CD4-positive, alpha-beta memory T cell (primary cell): ENCODE data around the gene ANKRD52. TPM values are rescaled to one million over a fixed set of nuclear protein-coding genes. Genes with fewer than 3 reads are reported as not detected.

ENCODE experiments used
- CTCF ChIA-PET: fragments of 350-600 bp; sonication (Branson Sonifier 250); formaldehyde crosslinking; loops from one replicate; lab custom pipeline; 2021; ENCODE audit warnings: inconsistent platforms; ENCODE audit not compliant: partially characterized antibody; lab: Charles Lee
- POLR2A ChIA-PET: fragments of 350-600 bp; sonication (Branson Sonifier 250); formaldehyde crosslinking; loops from one replicate; lab custom pipeline; 2021; ENCODE audit not compliant: partially characterized antibody; lab: Charles Lee
- DNase-seq, 5 donors: peaks; one replicate each; pipeline versions ENCODE4 v3.0.0 to v3.0.0-alpha.2; 2020 to 2022; ENCODE audit warnings: mixed read lengths in 1 of 5
- H3K27ac ChIP-seq: one replicate; pipeline ENCODE4 v1.7.0; 2013; ENCODE audit warnings: low read depth, low read length
- H3K27me3 ChIP-seq: 2 replicates; pipeline ENCODE4 v1.7.0; 2013; ENCODE audit warnings: mild to moderate bottlenecking, low read length, moderate library complexity; ENCODE audit not compliant: insufficient read depth
- H3K36me3 ChIP-seq: 2 replicates; pipeline ENCODE4 v1.7.0; 2013; ENCODE audit warnings: mild to moderate bottlenecking, low read length, moderate library complexity; ENCODE audit not compliant: insufficient read depth
- H3K4me1 ChIP-seq: 2 replicates; pipeline ENCODE4 v1.7.0; 2013; ENCODE audit warnings: mild to moderate bottlenecking, low read length, moderate library complexity; ENCODE audit not compliant: insufficient read depth
- H3K4me3 ChIP-seq, 2 donors: one replicate each; pipeline ENCODE4 v1.7.0; 2013; ENCODE audit warnings: low read length in 2 of 2, mild to moderate bottlenecking in 1 of 2
- H3K9me3 ChIP-seq, 2 donors: one replicate each; pipeline ENCODE4 v1.7.0; 2013; ENCODE audit warnings: low read length in 2 of 2, control low read depth in 1 of 2; ENCODE audit not compliant: control insufficient read depth in 1 of 2
- H3K27ac Mint-ChIP-seq, 7 donors: one replicate each; pipeline ENCODE4 v1.8.0; 2020 to 2021; ENCODE audit warnings: mixed read lengths in 7 of 7, mild to moderate bottlenecking in 6 of 7, inconsistent platforms in 3 of 7, moderate library complexity in 3 of 7
- H3K27me3 Mint-ChIP-seq, 2 donors: one replicate each; pipeline ENCODE4 v1.8.0; 2020 to 2021; ENCODE audit warnings: mixed read lengths in 2 of 2
- H3K36me3 Mint-ChIP-seq, 2 donors: one replicate each; pipeline ENCODE4 v1.8.0; 2020 to 2021; ENCODE audit warnings: mixed read lengths in 2 of 2, inconsistent platforms in 1 of 2, mild to moderate bottlenecking in 1 of 2
- H3K4me1 Mint-ChIP-seq, 4 donors: one replicate each; pipeline ENCODE4 v1.8.0; 2020 to 2021; ENCODE audit warnings: mixed read lengths in 4 of 4, mild to moderate bottlenecking in 1 of 4
- H3K4me3 Mint-ChIP-seq, 8 donors: one replicate each; pipeline ENCODE4 v1.8.0; 2020 to 2021; ENCODE audit warnings: mixed read lengths in 8 of 8, mild to moderate bottlenecking in 7 of 8, moderate library complexity in 6 of 8, inconsistent platforms in 3 of 8
- H3K9me3 Mint-ChIP-seq, 8 donors: one replicate each; pipeline ENCODE4 v1.8.0; 2020 to 2021; ENCODE audit warnings: mixed read lengths in 8 of 8, mild to moderate bottlenecking in 5 of 8, inconsistent platforms in 3 of 8, moderate library complexity in 1 of 8
- intact Hi-C: fragments of 100-400 bp; cut with micrococcal nuclease; formaldehyde crosslinking; loops from one replicate; pipeline ENCODE4 v1.15.1; 2023
- polyA plus RNA-seq, 2 donors: library from polyadenylated mRNA; unstranded; fragments of 300-500 nt; fragmentation: Illumina TruSeq; gene quantifications; one replicate each; pipeline ENCODE4 v1.2.3, GENCODE V29; 2021
- total RNA-seq, 2 experiments: library from RNA; stranded (reverse); gene quantifications; one replicate each; pipeline ENCODE4 v1.2.3, GENCODE V29; 2021

ANKRD52 gene
- total and polyA plus RNA-seq, 4 experiments from 2014 or later = 3.4 to 44.5 (median 34.6) TPM

GRCh38 chr12:56257071-56257470, 1.1 kb downstream of the ANKRD52 start:
- H3K36me3 ChIP-seq = peaks cover 35% of the 10 kb centered on the region
- H3K9me3 Mint-ChIP-seq = no peaks in the 10 kb centered on the region
- intact Hi-C loops = no loop called here
- peaks cover 21% of the 10 kb centered on the region for H3K4me1 ChIP-seq
- H3K27ac Mint-ChIP-seq = peak overlapping the region; percentile 48 to 83 (median 79)
- peak overlapping the region; percentile 8 to 85 for H3K4me3 ChIP-seq
- peak overlapping the region; percentile 81 for H3K27ac ChIP-seq
- CTCF ChIA-PET = interaction anchor here (1.3 to 5.5 kb wide), 4 partner anchors 11 to 207 kb away, joined by 6 to 36 read pairs (median 14); partner anchors contain the start of genes COQ10A, SMARCC2 and ZC3H10
- H3K27me3 Mint-ChIP-seq = no peaks in the 10 kb centered on the region
- POLR2A ChIA-PET = interaction anchor here (0.6 to 5.1 kb wide), 13 partner anchors 10 to 855 kb away, joined by 3 to 38 read pairs (median 6); partner anchors contain the start of genes CNPY2, COQ10A, IL23A and ORMDL2
- peaks cover 31 to 41% of the 10 kb centered on the region in 2 donors for H3K36me3 Mint-ChIP-seq
- H3K4me1 Mint-ChIP-seq = peaks cover 13 to 31% (median 19%) of the 10 kb centered on the region in 4 donors
- no peak for DNase-seq
- no peaks in the 10 kb centered on the region for H3K27me3 ChIP-seq
- no peaks in the 10 kb centered on the region for H3K9me3 ChIP-seq
- H3K4me3 Mint-ChIP-seq = peak overlapping the region; percentile 81 to 86 (median 83)

- ChIA-PET CTCF (interaction anchor here (1.3 to 5.5 kb wide), 5 partner anchors 11 to 208 kb away, joined by 3 to 36 read pairs (median 10); partner anchors contain the start of genes COQ10A, RNF41, SMARCC2 and ZC3H10), POLR2A (interaction anchor here (0.6 to 5.1 kb wide), 11 partner anchors 11 to 856 kb away, joined by 3 to 38 read pairs (median 4); partner anchors contain the start of genes CNPY2, COQ10A, ORMDL2 and RNF41)
- Histone ChIP-seq H3K36me3 (peaks cover 41% of the 10 kb centered on the region), H3K27me3 (no peaks in the 10 kb centered on the region), H3K4me1 (peaks cover 21% of the 10 kb centered on the region), H3K27ac (peak overlapping the region; percentile 81), H3K4me3 (no peak overlapping the region), H3K9me3 (no peaks in the 10 kb centered on the region)
- Mint-ChIP-seq H3K36me3 (peaks cover 35 to 47% of the 10 kb centered on the region in 2 donors), H3K27me3 (no peaks in the 10 kb centered on the region), H3K27ac (peak overlapping the region in 5 of 7 donors; percentile 32 to 83 (median 59)), H3K9me3 (no peaks in the 10 kb centered on the region), H3K4me1 (peaks cover 13 to 31% (median 18%) of the 10 kb centered on the region in 4 donors), H3K4me3 (peak overlapping the region; percentile 81 to 86 (median 83))
- intact Hi-C loops = no loop called here
- DNase-seq = no peak
Observed at GRCh38 chr12:56256326-56256960, 1.7 kb downstream of the ANKRD52 start.

GRCh38 chr12:56255671-56256070, 2.5 kb downstream of the ANKRD52 start:
- no peaks in the 10 kb centered on the region for H3K27me3 ChIP-seq
- POLR2A ChIA-PET = interaction anchor here (1.0 to 5.1 kb wide), 4 partner anchors 12 to 61 kb away, joined by 3 to 30 read pairs (median 6); partner anchors contain the start of genes CNPY2 and RNF41
- H3K4me3 ChIP-seq = no peak overlapping the region
- CTCF ChIA-PET = interaction anchor here (1.6 to 5.5 kb wide), 2 partner anchors 12 to 34 kb away, joined by 3 to 36 read pairs; partner anchors contain the start of genes COQ10A and RNF41
- H3K27me3 Mint-ChIP-seq = no peaks in the 10 kb centered on the region
- peak overlapping the region in 2 of 8 donors; percentile 1 to 44 for H3K4me3 Mint-ChIP-seq
- peak overlapping the region in 2 of 7 donors; percentile 32 to 37 for H3K27ac Mint-ChIP-seq
- H3K36me3 ChIP-seq = peaks cover 41% of the 10 kb centered on the region
- intact Hi-C loops = no loop called here
- peaks cover 13 to 27% (median 18%) of the 10 kb centered on the region in 4 donors for H3K4me1 Mint-ChIP-seq
- no peaks in the 10 kb centered on the region for H3K9me3 Mint-ChIP-seq
- H3K36me3 Mint-ChIP-seq = peaks cover 35 to 50% of the 10 kb centered on the region in 2 donors
- no peak overlapping the region for H3K27ac ChIP-seq
- peaks cover 21% of the 10 kb centered on the region for H3K4me1 ChIP-seq
- DNase-seq = no peak
- H3K9me3 ChIP-seq = no peaks in the 10 kb centered on the region

- H3K4me1 Mint-ChIP-seq = peaks cover 8 to 16% (median 13%) of the 10 kb centered on the region in 4 donors
- no peaks in the 10 kb centered on the region for H3K27me3 Mint-ChIP-seq
- no peaks in the 10 kb centered on the region for H3K9me3 ChIP-seq
- H3K27ac Mint-ChIP-seq = no peak overlapping the region
- CTCF ChIA-PET = interaction anchor here (1.1 kb wide), 1 partner anchor 13 kb away, joined by 3 read pairs; the partner anchor contains the start of gene COQ10A
- no peak overlapping the region for H3K4me3 Mint-ChIP-seq
- H3K36me3 Mint-ChIP-seq = peaks cover 40 to 56% of the 10 kb centered on the region in 2 donors
- no peak for DNase-seq
- H3K36me3 ChIP-seq = peaks cover 56% of the 10 kb centered on the region
- intact Hi-C loops = no loop called here
- H3K4me3 ChIP-seq = no peak overlapping the region
- no peak overlapping the region for H3K27ac ChIP-seq
- H3K27me3 ChIP-seq = no peaks in the 10 kb centered on the region
- H3K4me1 ChIP-seq = peaks cover 17% of the 10 kb centered on the region
- POLR2A ChIA-PET = interaction anchor here (0.9 to 1.1 kb wide), 2 partner anchors 32 to 133 kb away, joined by 3 read pairs; partner anchors contain the start of gene RNF41
- H3K9me3 Mint-ChIP-seq = no peaks in the 10 kb centered on the region
Observed at GRCh38 chr12:56253091-56253490, 5.1 kb downstream of the ANKRD52 start.

- Mint-ChIP-seq H3K4me1 (peaks cover 8 to 15% (median 13%) of the 10 kb centered on the region in 4 donors), H3K36me3 (peaks cover 42 to 59% of the 10 kb centered on the region in 2 donors), H3K4me3 (no peak overlapping the region), H3K27ac (peak overlapping the region in 1 of 7 donors; percentile 42), H3K27me3 (no peaks in the 10 kb centered on the region), H3K9me3 (no peaks in the 10 kb centered on the region)
- intact Hi-C loops = no loop called here
- no peak for DNase-seq
- Histone ChIP-seq H3K4me3 (no peak overlapping the region), H3K9me3 (no peaks in the 10 kb centered on the region), H3K27me3 (no peaks in the 10 kb centered on the region), H3K36me3 (peaks cover 61% of the 10 kb centered on the region), H3K27ac (no peak overlapping the region), H3K4me1 (peaks cover 17% of the 10 kb centered on the region)
- POLR2A ChIA-PET = interaction anchor here (0.9 kb wide), 1 partner anchor 31 kb away, joined by 3 read pairs; the partner anchor contains the start of gene RNF41
- CTCF ChIA-PET = interaction anchor here (1.1 kb wide), 1 partner anchor 14 kb away, joined by 3 read pairs; the partner anchor contains the start of gene COQ10A
Observed at GRCh38 chr12:56252649-56253048, 5.5 kb downstream of the ANKRD52 start.

GRCh38 chr12:56248711-56249110, 9.5 kb downstream of the ANKRD52 start:
- no peak overlapping the region for H3K27ac ChIP-seq
- H3K27me3 ChIP-seq = no peaks in the 10 kb centered on the region
- peaks cover 68% of the 10 kb centered on the region for H3K36me3 ChIP-seq
- H3K27me3 Mint-ChIP-seq = no peaks in the 10 kb centered on the region
- no peaks in the 10 kb centered on the region for H3K9me3 Mint-ChIP-seq
- H3K27ac Mint-ChIP-seq = no peak overlapping the region
- H3K36me3 Mint-ChIP-seq = peaks cover 43 to 61% of the 10 kb centered on the region in 2 donors
- no peak overlapping the region for H3K4me3 Mint-ChIP-seq
- H3K9me3 ChIP-seq = no peaks in the 10 kb centered on the region
- intact Hi-C loops = no loop called here
- no peak overlapping the region for H3K4me3 ChIP-seq
- DNase-seq = no peak
- H3K4me1 ChIP-seq = no peaks in the 10 kb centered on the region
- no peaks in the 10 kb centered on the region for H3K4me1 Mint-ChIP-seq
- POLR2A ChIA-PET = interaction anchor here (1.4 to 1.9 kb wide), 2 partner anchors 9 to 27 kb away, joined by 5 to 6 read pairs; partner anchors contain the start of genes ANKRD52 and RNF41
- CTCF ChIA-PET = no interaction called here
